H9 (cell line): ENCODE results near the gene DHRS7C. TPM values are rescaled to one million over a fixed set of nuclear protein-coding genes. Genes with fewer than 3 reads are reported as not detected.

Source experiments
- DNase-seq: peaks from one replicate; pipeline ENCODE4 v3.0.0-alpha.2; 2017
- H2AFZ ChIP-seq: one replicate; pipeline ENCODE4 v1.6.1; 2013; ENCODE audit warnings: mild to moderate bottlenecking, low read length, control low read depth, moderate library complexity
- H2AK5ac ChIP-seq: 2 replicates; pipeline ENCODE4 v1.6.1; 2013; ENCODE audit warnings: low read length, control low read depth, mixed read lengths; ENCODE audit not compliant: insufficient read length
- H2BK120ac ChIP-seq: one replicate; pipeline ENCODE4 v1.6.1; 2013; ENCODE audit warnings: low read depth, mild to moderate bottlenecking, low read length, control low read depth, inconsistent platforms; ENCODE audit not compliant: poor library complexity, severe bottlenecking
- H2BK12ac ChIP-seq: 2 replicates; pipeline ENCODE4 v1.6.1; 2013; ENCODE audit warnings: low read length, control low read depth, mixed read lengths, low read depth; ENCODE audit not compliant: insufficient read length
- H2BK15ac ChIP-seq: 2 replicates; pipeline ENCODE4 v1.6.1; 2013; ENCODE audit warnings: low read depth, low read length, control low read depth
- H2BK20ac ChIP-seq: one replicate; pipeline ENCODE4 v1.6.1; 2013; ENCODE audit warnings: low read depth, mild to moderate bottlenecking, low read length, control low read depth, inconsistent platforms; ENCODE audit not compliant: poor library complexity, severe bottlenecking
- H2BK5ac ChIP-seq: 2 replicates; pipeline ENCODE4 v1.6.1; 2013; ENCODE audit warnings: low read length, control low read depth, mixed read lengths; ENCODE audit not compliant: insufficient read length
- H3K14ac ChIP-seq: 2 replicates; pipeline ENCODE4 v1.6.1; 2013; ENCODE audit warnings: low read length, control low read depth; ENCODE audit not compliant: insufficient read depth
- H3K18ac ChIP-seq: 2 replicates; pipeline ENCODE4 v1.6.1; 2013; ENCODE audit warnings: low read depth, mild to moderate bottlenecking, mixed read lengths, low read length, control low read depth; ENCODE audit not compliant: insufficient read length
- H3K23ac ChIP-seq: 2 replicates; pipeline ENCODE4 v1.6.1; 2013; ENCODE audit warnings: low read length, control low read depth, mixed read lengths, low read depth; ENCODE audit not compliant: insufficient read length
- H3K23me2 ChIP-seq: 2 replicates; pipeline ENCODE4 v1.6.1; 2013; ENCODE audit warnings: low read depth, mild to moderate bottlenecking, mixed read lengths, low read length, control low read depth; ENCODE audit not compliant: insufficient read length, poor library complexity, severe bottlenecking
- H3K27ac ChIP-seq: 2 replicates; pipeline ENCODE4 v1.5.1; 2013; ENCODE audit warnings: low read length, control low read depth, mixed read lengths, low read depth; ENCODE audit not compliant: insufficient read length
- H3K27me3 ChIP-seq: 2 replicates; pipeline ENCODE4 v1.6.1; 2013; ENCODE audit warnings: low read length, control low read depth, inconsistent platforms; ENCODE audit not compliant: insufficient read depth
- H3K4ac ChIP-seq: 2 replicates; pipeline ENCODE4 v1.6.1; 2013; ENCODE audit warnings: low read depth, mild to moderate bottlenecking, control low read depth, inconsistent platforms, low read length, moderate library complexity
- H3K4me1 ChIP-seq: 2 replicates; pipeline ENCODE4 v1.6.1; 2013; ENCODE audit warnings: low read length, control low read depth, inconsistent platforms; ENCODE audit not compliant: insufficient read depth
- H3K4me2 ChIP-seq: 2 replicates; pipeline ENCODE4 v1.6.1; 2013; ENCODE audit warnings: low read length, control low read depth, mixed read lengths; ENCODE audit not compliant: insufficient read length, insufficient read depth
- H3K56ac ChIP-seq: 2 replicates; pipeline ENCODE4 v1.6.1; 2013; ENCODE audit warnings: low read depth, mild to moderate bottlenecking, mixed read lengths, low read length, control low read depth; ENCODE audit not compliant: insufficient read length
- H3K79me1 ChIP-seq: 2 replicates; pipeline ENCODE4 v1.6.1; 2013; ENCODE audit warnings: low read depth, mild to moderate bottlenecking, moderate library complexity, low read length, control low read depth, inconsistent platforms; ENCODE audit not compliant: insufficient read depth, poor library complexity, severe bottlenecking
- H3K79me2 ChIP-seq: 2 replicates; pipeline ENCODE4 v1.6.1; 2013; ENCODE audit warnings: low read length, control low read depth, inconsistent platforms; ENCODE audit not compliant: insufficient read depth
- H3K9ac ChIP-seq: 2 replicates; pipeline ENCODE4 v1.6.1; 2013; ENCODE audit warnings: low read length, control low read depth, mixed read lengths; ENCODE audit not compliant: insufficient read length; ENCODE audit errors: extremely low read depth
- H3K9me3 ChIP-seq: one replicate; pipeline ENCODE4 v1.6.1; 2013; ENCODE audit warnings: low read depth, low read length, inconsistent platforms; ENCODE audit not compliant: control insufficient read depth
- H3T11ph ChIP-seq: one replicate; pipeline ENCODE4 v1.6.1; 2013; ENCODE audit warnings: mild to moderate bottlenecking, low read length, control low read depth, inconsistent platforms
- H4K20me1 ChIP-seq: one replicate; pipeline ENCODE4 v1.6.1; 2013; ENCODE audit not compliant: control insufficient read depth, insufficient read length, insufficient read depth
- H4K5ac ChIP-seq: 2 replicates; pipeline ENCODE4 v1.6.1; 2013; ENCODE audit warnings: low read depth, mild to moderate bottlenecking, mixed read lengths, low read length, control low read depth; ENCODE audit not compliant: insufficient read length
- H4K8ac ChIP-seq: replicated peaks from 2 replicates; pipeline ENCODE4 v1.6.1; 2013; ENCODE audit warnings: low read length, control low read depth, mixed read lengths, low read depth; ENCODE audit not compliant: insufficient read length
- H4K91ac ChIP-seq: 2 replicates; pipeline ENCODE4 v1.6.1; 2013; ENCODE audit warnings: low read depth, mild to moderate bottlenecking, moderate library complexity, mixed read lengths, low read length, control low read depth; ENCODE audit not compliant: insufficient read length
- H3K27ac Mint-ChIP-seq, 3 experiments: 2 replicates in 2 of 3; 3 replicates in 1 of 3; pipeline ENCODE4 v1.8.0; 2020 to 2021; ENCODE audit warnings: mixed read lengths in 3 of 3, mild to moderate bottlenecking in 1 of 3, moderate library complexity in 1 of 3
- H3K27me3 Mint-ChIP-seq: 2 replicates; pipeline ENCODE4 v1.8.0; 2021; ENCODE audit warnings: low read depth, mild to moderate bottlenecking, moderate library complexity, mixed read lengths
- H3K36me3 Mint-ChIP-seq, 3 experiments: 2 replicates in 2 of 3; 3 replicates in 1 of 3; pipeline ENCODE4 v1.8.0; 2020 to 2021; ENCODE audit warnings: low read depth in 3 of 3, mixed read lengths in 3 of 3; ENCODE audit not compliant: insufficient read depth in 1 of 3
- H3K4me1 Mint-ChIP-seq, 2 experiments: 2 replicates each; pipeline ENCODE4 v1.8.0; 2020; ENCODE audit warnings: mixed read lengths in 2 of 2
- H3K4me3 Mint-ChIP-seq, 2 experiments: 2 replicates in 1 of 2; 3 replicates in 1 of 2; pipeline ENCODE4 v1.8.0; 2020 to 2021; ENCODE audit warnings: mild to moderate bottlenecking in 2 of 2, mixed read lengths in 2 of 2, moderate library complexity in 1 of 2
- H3K9me3 Mint-ChIP-seq, 2 experiments: 2 replicates in 1 of 2; 3 replicates in 1 of 2; pipeline ENCODE4 v1.8.0; 2020; ENCODE audit warnings: mild to moderate bottlenecking in 2 of 2, mixed read lengths in 2 of 2, moderate library complexity in 1 of 2
- CTCF ChIP-seq: fragments of 200-600 bp; sonication (generic); conservative IDR thresholded peaks from 3 replicates; pipeline ENCODE4 v1.8.0; 2021; ENCODE audit warnings: antibody characterized with exemption, mild to moderate bottlenecking
- WGBS: extraction: QIAGEN DNeasy Blood & Tissue Kit; methylation state at CpG from one replicate; pipeline ENCODE4 v1.1.7; 2013; ENCODE audit warnings: missing lambda C conversion rate, low lambda C conversion rate, mixed read lengths; ENCODE audit not compliant: insufficient read length; ENCODE audit errors: extremely low coverage; 5-methylcytosine and 5-hydroxymethylcytosine counted together
- total RNA-seq: library from RNA; stranded (reverse); gene quantifications from 2 replicates; pipeline ENCODE4 v1.2.1, GENCODE V29; 2021

Gene DHRS7C
- total RNA-seq, 1 experiment from 2014 or later, result not detected

GRCh38 chr17:9798008-9798407, 6.6 kb upstream of the DHRS7C start:
- Histone ChIP-seq H3K4me1 (no peaks in the 10 kb centered on the region), H2BK120ac (no peak overlapping the region), H2BK12ac (no peak overlapping the region), H3K9ac (no peak overlapping the region), H4K20me1 (no peaks in the 10 kb centered on the region), H3K79me1 (no peaks in the 10 kb centered on the region), H3K18ac (no peak overlapping the region), H3K23ac (no peak overlapping the region), H4K91ac (no peak overlapping the region), H3K23me2 (no peaks in the 10 kb centered on the region), H2BK15ac (no peak overlapping the region), H3K4me2 (no peak overlapping the region), H3K27me3 (no peaks in the 10 kb centered on the region), H2BK20ac (no peak overlapping the region), H2AFZ (no peak overlapping the region), H2AK5ac (no peak overlapping the region), H3K4ac (no peak overlapping the region), H2BK5ac (no peak overlapping the region), H3K9me3 (no peaks in the 10 kb centered on the region), H3K79me2 (no peaks in the 10 kb centered on the region), H3K56ac (no peak overlapping the region), H3K27ac (no peak overlapping the region), H3K14ac (no peak overlapping the region), H4K5ac (no peak overlapping the region), H4K8ac (no peak overlapping the region), H3T11ph (no peak overlapping the region)
- Mint-ChIP-seq H3K27me3 (peaks cover 7% of the 10 kb centered on the region), H3K9me3 (no peaks in the 10 kb centered on the region), H3K27ac (no peak overlapping the region), H3K4me1 (no peaks in the 10 kb centered on the region), H3K36me3 (no peaks in the 10 kb centered on the region), H3K4me3 (no peak overlapping the region)
- TF ChIP-seq CTCF, result peak; percentile 22; the same call in 1 of the 3 replicates
- WGBS, result no CpG with 5 or more reads among the region's 3 CpGs
- no peak for DNase-seq
